GM12875 (cell line): ENCODE measurements around the gene CXCL1.

ENCODE experiments used
- H3K4me3 ChIP-seq: one replicate; pipeline ENCODE4 v1.5.1; 2011; ENCODE audit warnings: low read depth, low read length, control low read depth
- CTCF ChIP-seq: IDR thresholded peaks from 2 replicates; pipeline ENCODE4 v1.5.1; 2011; ENCODE audit warnings: low read depth, mild to moderate bottlenecking, control low read depth, inconsistent platforms, low read length, moderate library complexity, borderline replicate concordance; ENCODE audit not compliant: insufficient read depth

The CXCL1 gene

GRCh38 chr4:73869130-73870055, at the start of gene CXCL1:
Gene CXCL1, plus strand, starts transcription at chr4:73869393. Its CDS starts 78 bp downstream, at chr4:73869471.
- H3K4me3 ChIP-seq, result no peak within 1 kb of the TSS
- TF ChIP-seq CTCF, result no peak

- no peak for TF ChIP-seq CTCF
- no peak overlapping the region for H3K4me3 ChIP-seq
Measured at GRCh38 chr4:73821325-73821724, 47.9 kb upstream of the CXCL1 start.

- no peak for TF ChIP-seq CTCF
- no peak overlapping the region for H3K4me3 ChIP-seq
Measured at GRCh38 chr4:73822389-73822788, 46.8 kb upstream of the CXCL1 start.

- no peak overlapping the region for H3K4me3 ChIP-seq
- no peak for TF ChIP-seq CTCF
Measured at GRCh38 chr4:73822812-73823504, 46.2 kb upstream of the CXCL1 start.

- no peak overlapping the region for H3K4me3 ChIP-seq
- no peak for TF ChIP-seq CTCF
Measured at GRCh38 chr4:73823760-73824159, 45.4 kb upstream of the CXCL1 start.

GRCh38 chr4:73828956-73829355, 40.2 kb upstream of the CXCL1 start:
- no peak for TF ChIP-seq CTCF

GRCh38 chr4:73831569-73831968, 37.6 kb upstream of the CXCL1 start:
- no peak for TF ChIP-seq CTCF
- H3K4me3 ChIP-seq, result no peak overlapping the region

More at GRCh38 chr4:73828956-73829355, 40.2 kb upstream of the CXCL1 start:
- no peak overlapping the region for H3K4me3 ChIP-seq
